ENCODE data around the gene SH3RF3.

- TF ChIP-seq CTCF (IDR thresholded peaks at IDR 0.05) (no peak), POLR2A (IDR thresholded peaks at IDR 0.05) (no peak)
These were observed 28.6 kb downstream of the SH3RF3 start for GRCh38 chr2:109157563-109158105.
